ENCODE measurements around the gene FERMT3.
"Not testable (repeated sequence)": the region's sequence is repeated elsewhere in the genome, so short reads cannot be mapped to it uniquely, and the experiment has no call there.

Gene FERMT3

DNA sequence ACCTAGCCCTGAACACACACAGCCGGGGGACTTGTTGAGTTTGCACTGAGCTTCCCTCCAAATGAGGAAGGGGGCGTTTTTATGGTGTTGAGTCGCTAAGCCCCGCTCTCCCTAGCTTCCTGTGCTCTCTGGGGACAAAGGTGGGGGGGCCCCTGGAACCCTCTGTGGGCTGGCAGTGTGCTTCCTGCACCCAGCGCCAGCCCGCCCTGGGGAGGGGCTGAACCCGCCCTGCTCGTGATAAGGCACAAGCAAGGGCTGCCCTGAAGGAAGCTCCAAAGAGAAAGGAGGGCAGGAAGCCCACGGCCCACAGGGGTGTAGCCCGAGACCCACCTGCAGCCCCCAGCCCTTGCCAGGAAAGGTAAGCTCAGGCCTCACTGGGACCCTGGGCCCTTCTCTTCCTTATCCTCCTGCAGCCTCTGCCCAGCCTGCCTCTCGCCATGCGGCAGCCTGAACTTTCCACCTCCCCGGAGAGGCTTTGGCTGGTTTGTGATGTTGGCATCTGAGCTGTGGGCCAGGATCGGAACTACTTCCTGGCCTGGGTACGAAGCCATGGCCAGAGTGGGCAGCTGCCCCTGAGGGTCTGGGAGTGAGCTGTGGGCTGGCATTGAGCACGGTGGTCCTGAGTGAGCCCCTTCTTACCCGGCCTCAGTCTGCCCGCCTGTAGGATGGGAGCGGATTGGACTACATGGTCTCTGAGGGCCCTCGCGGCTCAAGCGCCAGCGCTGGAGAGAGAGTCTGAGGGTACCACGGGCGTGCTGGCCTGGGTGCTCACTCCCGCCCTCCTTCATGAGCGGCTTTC lies at the start of gene FERMT3:
FERMT3 (plus strand) TSS at position 265 of the 799 bp plus-strand sequence. CDS start 644 bp downstream, outside the sequence.
- DNase-seq: peak; percentile 85 to 88

DNA sequence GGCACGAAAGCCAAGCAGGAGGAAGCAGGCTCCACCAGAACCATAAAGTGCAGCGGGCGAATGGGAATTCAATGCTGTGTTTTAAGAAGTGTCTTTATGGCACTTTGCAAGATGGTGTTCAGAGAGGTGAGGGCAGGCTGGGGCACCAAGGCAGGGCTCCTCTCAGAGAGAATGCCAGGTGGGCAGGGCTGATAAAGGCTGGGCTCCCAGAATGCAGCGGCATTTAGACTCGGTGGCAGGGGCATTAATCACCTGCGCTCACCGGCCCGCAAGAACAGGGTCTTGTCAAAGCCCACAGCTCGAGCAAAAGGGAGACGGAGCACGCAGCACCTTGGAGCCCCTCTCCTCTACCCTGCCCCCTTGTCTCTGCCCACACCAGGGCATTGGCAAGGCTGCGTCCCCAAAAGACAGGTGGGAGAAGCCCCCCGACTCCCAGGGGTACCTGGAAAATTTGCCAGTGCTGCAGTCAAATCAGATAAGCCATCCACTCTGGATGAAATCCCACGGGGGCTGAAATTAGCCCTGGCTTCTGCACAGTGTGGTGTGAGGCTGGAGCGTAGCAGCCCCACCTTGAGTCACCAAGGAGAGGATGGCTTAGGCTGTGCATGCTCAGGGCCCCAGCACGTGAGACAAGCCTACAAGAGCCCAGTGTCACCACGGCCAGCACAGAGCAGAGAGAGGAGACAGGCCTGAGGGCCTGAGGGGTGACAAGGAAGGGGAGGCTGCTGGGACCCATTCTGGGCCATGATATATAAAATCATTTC lies 48.7 kb upstream of the FERMT3 start:
- DNase-seq: no peak

DNA sequence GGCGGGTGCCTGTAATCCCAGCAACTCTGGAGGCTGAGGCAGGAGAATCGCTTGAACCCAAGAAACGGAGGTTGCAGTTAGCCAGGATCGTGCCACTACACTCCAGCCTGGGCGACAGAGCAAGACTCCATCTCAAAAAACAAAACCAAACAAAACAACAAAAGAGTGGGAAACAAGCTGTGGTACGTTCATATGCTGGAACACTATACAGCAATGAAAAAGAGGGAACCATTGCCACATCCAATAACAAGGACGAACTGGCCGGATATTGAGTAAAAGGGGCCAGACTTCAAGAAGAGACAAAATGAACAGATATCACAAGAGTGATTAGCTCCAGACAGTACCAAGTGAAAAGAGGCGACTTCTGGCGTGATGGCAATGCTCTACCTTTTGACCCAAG lies 45.5 kb upstream of the FERMT3 start:
- no peak for DNase-seq

DNA sequence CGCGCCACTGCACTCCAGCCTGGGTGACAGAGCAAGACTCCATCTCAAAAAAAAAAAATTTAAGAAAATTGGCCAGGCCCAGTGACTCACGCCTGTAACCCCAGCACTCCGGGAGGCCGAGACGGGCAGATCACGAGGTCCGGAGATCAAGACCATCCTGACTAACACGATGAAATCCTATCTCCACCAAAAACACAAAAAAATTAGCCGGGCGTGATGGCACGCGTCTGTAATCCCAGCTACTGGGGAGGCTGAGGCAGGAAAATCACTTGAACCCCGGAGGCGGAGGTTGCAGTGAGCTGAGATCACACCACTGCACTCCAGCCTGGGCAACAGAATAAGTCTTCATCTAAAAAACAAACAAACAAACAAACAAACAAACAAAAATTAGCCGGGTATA lies 43.8 kb upstream of the FERMT3 start:
- DNase-seq: not testable (repeated sequence)

DNA sequence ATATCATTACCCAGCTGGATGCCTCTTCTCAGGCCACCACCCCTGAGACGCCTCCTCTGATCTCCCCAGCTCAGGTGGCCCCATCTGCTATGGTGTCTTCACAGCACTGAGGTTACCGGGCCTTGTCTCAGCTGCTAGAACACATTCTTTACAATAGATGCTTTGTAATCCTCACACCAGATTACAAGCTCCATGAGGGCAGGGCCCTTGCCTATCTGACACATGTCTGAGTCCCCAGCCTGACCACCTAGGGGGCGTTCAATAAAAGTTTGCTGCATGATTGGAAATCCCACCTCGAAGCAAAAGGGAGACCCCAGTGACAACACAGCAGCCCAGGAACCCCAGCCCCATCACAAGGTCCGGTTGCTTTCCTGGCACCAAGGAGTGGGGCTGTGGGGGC lies 42.6 kb upstream of the FERMT3 start:
- DNase-seq: no peak

DNA sequence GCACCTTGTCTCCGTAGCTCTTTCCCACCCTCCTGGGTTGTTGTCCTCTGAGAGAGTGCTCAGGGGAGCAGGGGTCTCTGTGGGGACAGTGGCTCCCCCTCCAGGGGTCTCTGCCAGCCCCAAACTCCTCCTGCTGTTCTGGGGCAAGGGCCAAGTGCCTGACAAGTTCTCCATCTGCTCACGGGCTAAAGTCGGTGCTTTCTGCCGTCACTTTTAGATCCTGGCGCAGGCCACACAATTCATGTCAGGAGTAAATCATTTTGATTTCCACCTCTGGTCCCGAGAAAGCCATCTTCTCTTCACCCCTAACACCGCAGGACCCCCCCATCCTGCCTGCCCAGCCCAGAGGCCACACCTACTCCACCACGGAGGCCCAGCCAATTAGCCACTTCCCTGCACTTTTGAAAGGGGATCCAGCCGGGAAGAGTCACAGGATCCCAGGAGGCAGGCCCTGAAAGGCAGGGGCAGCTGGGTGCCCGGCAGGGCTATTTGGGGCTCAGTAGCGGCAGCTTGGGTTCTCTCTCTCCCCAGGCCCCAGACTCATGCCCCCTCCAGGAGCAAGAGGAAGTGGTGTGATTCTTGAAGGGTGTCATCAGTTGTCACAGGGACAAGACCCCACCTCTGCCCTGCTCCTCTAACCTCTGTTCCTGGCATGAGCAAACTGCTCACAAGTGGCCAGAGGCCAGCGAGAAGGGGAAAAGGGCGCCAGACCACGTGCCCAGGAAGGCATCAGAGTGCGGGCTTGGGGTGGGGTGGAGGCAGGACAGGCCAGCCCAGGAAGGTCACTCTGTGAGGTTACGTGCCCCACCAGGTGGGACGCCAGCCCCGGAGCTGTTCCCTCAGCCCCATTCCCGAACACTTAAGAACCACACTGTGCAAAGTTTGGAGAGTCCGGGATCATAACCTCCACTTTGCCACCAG lies 41.9 kb upstream of the FERMT3 start:
- no peak for DNase-seq

DNA sequence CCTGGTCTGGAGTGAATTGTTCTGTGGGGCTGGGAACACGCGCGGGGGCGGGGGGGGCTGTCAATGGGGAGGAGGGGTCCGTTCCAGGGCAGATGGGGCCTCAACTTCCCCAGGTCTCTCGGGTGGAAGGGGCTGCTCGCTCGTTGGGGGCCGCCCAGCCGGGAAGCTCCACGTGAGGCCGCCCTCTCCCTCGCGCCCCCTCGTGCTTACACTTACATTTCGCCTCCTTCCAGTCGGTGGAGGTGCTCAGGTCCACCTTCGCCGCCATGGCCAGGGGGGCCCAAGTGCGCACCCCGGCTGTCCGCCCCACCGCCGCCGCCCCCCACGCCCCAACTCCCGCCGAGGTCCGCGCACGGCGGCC lies 41.1 kb upstream of the FERMT3 start:
- DNase-seq: peak in 1 of 2 experiments; percentile 22

DNA sequence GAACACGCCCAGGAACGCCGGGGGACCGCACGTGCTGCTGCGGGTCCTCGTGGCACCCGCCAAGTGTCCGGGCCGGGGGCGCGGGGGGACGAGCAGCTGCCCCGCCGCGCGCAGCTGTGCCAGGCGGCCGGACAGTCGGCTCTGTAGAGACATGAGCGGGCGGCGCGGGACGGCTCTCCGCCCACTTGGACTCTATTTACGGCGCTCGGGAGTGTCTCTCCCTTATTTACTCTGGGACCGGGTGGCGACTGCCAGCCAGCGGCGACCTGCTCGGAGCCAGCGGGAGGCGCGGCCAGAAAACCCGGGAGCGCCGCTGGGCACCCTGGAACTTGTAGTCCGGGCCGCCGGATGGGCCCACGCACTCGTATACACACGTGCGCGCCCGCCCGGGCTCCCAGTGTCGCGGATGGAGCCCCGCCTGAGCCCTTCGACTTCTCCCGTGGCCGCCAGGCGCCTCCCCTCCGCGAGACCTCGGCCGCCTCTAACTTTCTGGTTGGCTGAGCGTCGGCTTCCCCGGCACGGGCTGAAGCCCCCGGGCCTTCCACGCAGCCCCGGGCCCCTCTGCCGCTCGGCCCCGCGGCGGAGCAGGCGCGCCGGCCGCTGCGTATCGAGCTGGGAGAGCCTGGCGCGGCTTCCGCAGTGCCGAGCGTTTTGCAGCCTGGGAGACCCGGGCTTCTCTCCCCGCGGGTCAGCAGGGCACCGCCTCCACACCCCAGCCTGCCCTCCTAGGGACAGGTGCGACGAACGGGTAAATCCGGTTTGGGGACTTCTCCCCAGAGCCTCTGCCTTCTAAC lies 40.5 kb upstream of the FERMT3 start, which contains the start of gene MACROD1:
MACROD1 (minus strand) TSS at position 272 of the 794 bp plus-strand sequence; CDS start at position 153, 119 bp downstream.
- DNase-seq: peak; percentile 86 to 88

DNA sequence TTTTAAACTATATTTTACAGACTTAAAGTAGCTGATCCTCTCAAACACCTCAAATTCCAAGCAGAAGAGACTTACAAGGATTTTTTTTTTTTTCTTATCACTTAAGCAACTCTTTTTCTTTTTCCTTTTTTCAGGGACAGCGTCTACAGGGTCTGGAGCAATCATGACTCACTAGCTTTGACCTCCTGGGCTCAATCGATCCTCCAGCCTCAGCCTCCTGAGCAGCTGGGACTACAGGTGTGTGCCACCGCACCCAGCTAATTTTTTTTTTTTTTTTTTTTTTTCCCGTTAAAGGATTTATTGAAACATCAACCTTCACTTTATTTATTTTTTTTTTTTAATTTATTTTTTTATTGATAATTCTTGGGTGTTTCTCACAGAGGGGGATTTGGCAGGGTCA lies 36.1 kb upstream of the FERMT3 start:
- no peak for DNase-seq

DNA sequence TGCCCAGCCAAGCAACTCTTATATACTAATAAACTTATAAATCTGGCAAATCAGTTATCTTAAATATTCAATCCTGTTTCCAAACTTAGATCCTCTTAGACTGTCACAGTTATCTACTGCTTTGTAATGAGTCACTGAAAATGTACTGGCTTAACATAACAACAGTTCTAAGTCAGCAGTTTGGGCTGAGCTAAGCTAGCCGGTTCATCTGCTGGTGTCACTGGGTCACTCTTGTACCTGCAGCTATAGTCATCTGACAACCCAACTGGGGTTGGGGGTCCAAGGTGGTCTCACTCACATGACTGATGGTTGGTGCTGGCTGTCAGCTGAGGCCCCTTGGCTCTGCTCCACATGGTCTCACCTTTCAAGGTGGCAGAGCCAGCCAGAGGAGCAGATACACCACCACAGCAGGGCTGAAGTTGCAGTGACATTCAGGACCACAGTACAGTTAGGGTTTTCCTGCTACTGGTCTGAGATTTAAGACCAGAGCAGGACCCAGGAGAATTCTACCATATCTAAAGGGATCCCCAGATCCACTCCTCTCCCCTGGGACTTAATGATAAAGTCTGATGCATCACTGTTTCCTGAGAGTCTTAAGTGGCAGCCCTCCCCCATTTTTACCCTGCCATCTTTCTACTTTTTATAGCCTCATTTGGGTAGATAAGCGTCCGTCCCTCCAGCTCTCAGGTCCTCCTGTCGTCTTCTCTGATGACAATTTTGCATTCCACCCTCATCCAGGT lies 32.7 kb upstream of the FERMT3 start:
- DNase-seq: no peak

DNA sequence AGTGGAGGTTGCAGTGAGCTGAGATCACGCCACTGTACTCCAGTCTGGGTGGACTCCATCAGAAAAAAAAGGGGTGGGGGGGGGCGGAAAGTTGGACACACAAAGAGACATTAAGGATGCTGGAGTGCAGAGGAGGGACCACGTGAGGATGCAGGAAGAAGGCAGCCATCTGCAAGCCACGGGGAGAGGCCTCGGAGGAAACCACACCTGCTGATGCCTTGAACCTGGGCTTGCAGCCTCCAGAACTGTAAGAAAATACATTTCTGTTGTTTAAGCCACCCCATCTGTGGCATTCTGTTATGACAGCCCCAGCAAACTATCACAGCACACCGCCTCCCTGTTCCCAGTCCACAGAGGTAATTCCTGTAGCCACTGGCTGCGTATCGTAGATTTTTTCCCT lies 29.8 kb upstream of the FERMT3 start:
- DNase-seq: no peak

DNA sequence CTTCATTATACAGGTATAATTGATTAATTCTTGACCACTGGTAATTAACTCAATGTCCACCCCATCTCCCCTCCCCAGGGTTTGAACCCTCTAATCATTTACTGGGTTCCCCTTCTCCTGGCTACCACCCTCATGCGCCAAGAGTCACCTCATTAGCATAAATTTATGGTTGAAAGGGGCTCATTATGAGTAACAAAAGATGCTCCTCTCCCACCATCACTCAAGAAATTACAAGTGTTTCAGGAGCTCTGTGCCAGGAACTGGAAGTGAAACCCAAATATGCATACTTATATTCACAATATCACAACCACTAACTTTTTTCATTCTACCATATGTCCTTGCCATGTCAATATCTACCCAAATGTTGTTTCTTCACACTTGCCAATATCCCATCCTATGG lies 28.3 kb upstream of the FERMT3 start:
- DNase-seq: no peak

DNA sequence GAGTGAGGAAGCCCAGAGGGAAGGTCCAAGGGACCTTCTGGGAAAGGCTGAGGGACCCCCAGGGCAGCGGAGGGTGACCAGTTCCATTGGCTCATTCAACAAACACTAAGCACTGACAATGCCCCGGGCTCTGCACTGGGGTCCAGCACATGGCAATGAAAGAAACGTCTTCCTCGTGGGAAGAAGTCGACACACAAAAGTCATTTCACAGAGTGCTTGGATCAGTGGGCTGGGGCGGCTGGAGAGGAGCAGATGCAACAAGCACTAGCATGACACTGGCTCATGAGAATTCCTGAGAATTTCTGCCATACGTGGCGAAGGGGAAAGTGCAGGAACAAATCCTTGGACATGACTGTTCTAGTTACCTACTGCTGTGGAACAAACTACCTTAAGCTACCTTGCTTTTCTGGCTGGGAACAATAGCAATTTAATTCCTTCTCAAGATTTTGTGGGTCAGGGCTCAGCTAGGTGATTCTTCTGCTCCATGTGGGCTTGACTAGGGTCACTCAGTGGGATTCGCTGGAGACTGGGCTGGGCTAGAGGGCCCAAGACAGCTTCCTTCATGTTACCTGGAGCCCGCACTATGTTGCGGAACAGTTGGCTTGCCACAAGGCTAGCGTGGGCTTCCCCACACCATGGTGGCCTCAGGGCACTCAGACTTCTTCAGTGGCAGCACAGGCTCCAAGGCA lies 27.4 kb upstream of the FERMT3 start:
- DNase-seq: no peak

DNA sequence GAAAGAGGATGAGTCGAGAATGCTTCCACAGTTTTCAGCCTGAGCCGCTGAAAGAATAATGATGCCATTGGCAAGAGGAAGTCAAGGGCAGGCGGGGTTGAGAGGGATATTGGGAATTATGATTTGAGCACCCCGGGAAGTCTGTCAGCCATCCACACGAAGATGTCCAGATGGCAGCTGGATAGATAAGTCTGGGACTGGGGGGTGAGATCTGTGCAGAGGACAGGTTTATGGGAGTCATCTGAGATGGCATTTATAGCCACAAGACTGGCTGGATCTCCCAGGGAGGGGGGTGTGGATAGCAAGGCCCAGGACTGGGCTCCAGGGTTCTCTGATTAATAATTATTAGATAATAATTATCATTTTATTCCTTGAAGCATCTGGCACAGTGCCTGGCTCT lies 25.6 kb upstream of the FERMT3 start:
- DNase-seq: no peak

DNA sequence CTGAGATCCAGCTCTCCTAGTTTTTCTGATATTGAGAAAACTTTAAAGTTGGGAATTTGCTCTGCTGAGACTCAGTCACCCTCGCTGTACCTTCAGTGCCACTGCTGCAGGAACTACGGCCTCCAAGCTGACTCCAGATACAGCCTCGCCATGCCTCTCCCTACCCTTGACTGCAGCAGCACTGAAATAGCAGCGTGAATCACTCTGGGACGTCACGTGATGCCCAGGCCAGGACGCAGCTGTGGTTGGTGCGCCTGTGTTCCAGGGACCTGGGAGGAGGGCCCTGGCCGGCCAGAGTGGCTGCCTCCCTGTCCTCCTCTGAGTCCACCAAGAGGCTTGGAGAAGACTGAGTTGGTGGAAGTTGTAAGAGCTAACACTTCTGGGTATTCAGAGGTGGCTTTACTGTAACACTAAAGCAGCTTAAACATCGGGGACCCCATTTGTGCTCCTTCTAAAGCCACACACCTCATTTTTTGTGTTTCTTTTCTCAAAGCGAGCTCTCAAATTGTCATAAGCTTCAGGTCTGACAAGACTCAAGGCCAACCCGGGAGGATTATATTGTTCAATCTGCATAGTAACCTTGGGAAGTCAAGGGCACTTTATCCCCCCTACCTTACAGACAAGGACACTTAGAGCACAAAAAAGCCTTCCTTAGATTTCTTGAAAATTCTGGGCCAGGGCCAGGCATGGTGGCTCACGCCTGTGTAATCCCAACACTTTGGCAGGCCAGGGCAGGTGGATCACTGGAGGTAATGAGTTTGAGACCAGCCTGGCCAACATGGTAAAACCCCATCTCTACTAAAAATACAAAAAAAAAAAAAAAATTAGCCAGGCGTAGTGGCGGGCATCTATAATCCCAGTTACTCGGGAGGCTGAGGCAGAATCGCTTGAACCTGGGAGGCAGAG lies 24.8 kb upstream of the FERMT3 start:
- DNase-seq: peak; percentile 48 to 60

DNA sequence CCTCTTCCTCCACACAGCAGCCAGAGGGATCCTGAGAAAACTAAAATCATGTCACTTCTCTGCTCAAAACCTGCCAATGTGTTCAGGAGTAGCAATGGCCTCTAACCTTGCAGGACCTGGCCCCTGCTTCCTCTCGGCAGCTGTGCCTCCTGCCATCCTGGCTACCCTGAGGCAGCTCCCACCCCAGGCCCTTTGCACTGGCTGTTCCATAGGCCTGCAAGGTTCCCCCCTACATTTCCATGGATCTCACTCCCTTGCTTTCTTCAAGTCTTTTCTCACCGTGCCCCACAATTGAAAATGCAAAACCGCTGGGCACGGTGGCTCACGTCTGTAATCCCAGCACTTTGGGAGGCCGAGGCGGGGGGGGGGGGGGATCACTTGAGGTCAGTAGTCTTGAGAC lies 22.6 kb upstream of the FERMT3 start:
- DNase-seq: no peak

DNA sequence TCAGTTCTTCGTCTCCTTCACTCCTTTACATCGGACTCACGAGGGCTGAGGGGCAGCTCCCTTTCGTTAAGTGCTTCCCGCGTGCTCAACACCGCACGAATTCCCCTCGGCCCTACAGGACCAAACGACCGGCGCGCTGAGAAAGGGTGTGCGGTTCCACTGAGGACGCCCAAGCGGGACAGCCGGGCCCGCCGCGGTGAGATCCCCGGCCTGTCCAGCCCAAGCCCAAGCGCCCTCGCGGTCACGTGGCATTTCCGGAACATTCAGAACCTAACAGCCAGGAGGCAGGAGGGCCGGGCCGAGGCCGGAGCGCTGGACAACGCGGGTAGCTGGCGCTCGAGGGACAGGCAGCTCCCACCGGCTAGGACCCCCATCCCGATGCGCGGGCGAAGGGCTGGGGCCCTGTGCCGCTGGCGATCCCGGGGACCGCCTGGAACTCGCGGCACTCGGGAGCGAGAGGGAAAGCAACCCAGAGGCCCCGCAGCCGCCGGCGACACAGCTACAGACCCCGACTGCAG lies 21.3 kb upstream of the FERMT3 start:
- DNase-seq: no peak

DNA sequence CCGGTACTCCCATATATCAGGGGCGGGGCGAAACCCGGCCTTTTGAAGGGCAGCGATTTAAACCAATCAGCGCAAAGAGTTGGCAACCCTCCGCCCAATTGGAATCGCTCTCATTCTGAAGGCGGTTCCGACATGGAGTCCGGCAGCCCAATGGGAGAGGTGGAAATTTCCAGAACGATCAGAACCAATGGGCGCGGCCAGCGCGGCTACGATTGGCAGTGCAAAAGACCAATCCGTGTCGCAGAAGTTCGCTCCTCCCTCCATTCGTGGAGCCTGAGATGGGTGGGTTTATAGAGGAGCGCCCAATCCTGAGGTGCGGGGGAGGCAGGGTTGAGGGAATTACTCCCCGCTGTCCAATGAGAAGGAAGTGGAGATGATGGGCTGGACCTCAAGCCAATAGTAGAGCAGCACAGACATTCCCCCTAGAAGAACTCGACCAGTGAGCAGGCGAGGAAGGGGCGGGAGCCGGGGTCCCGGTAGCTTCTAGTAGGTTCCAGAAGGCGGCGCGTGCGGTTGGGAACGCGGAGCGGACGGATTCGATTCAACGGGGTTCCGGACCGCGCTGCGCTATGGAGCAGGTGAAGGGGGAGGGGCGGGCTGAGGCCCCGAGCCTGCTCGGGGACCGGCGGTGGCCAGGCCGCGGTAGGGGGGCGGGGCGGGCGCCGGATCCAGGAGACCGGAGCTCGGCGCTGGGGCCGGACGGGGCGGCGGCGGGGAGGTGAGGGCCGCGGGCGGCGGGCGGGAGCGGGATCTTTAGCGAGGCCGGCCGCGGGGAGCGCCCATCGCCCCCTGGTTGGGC lies 20.6 kb upstream of the FERMT3 start, which contains the start of gene STIP1:
STIP1 (plus strand) TSS at position 479 of the 799 bp plus-strand sequence; CDS start at position 570, 91 bp downstream.
- peak; percentile 98 to 99 for DNase-seq

Measured in activated CD4-positive, alpha-beta T cell treated with anti-CD3 and anti-CD28 coated beads, Interleukin-2, amount 50 U/mL, for 48 hours (primary cell).